Right lobe of liver (tissue), 6 donors: Measurements from ENCODE around the gene ZNF580. TPM values are rescaled to one million over a fixed set of nuclear protein-coding genes. Genes with fewer than 3 reads are reported as not detected.

Experiments used
- ATAC-seq, 4 donors: fragments of 200-7000 bp; cut with Tn5 transposase; one replicate each; pipeline ENCODE4 v1.9.1; 2020; ENCODE audit warnings: mild to moderate bottlenecking in 4 of 4, moderate library complexity in 4 of 4
- DNase-seq, 3 donors: peaks; one replicate each; pipeline ENCODE4 v3.0.0-alpha.2; 2020
- H3K27ac ChIP-seq, 3 donors: fragments of 200-600 bp; one replicate each; pipeline ENCODE4 v1.8.0; 2022
- H3K27me3 ChIP-seq, 2 donors: fragments of 200-600 bp; one replicate each; pipeline ENCODE4 v1.8.0; 2022
- H3K36me3 ChIP-seq, 4 donors: fragments of 200-600 bp; sonication (generic) in 1 of 4; one replicate each; pipeline versions ENCODE4 v1.5.1 to v1.8.0; 2017 to 2022; ENCODE audit warnings: control low read depth in 1 of 4
- H3K4me1 ChIP-seq, 4 donors: fragments of 200-600 bp; sonication (generic) in 1 of 4; one replicate each; pipeline versions ENCODE4 v1.5.1 to v1.8.0; 2017 to 2022; ENCODE audit warnings: control low read depth in 1 of 4
- H3K4me3 ChIP-seq, 3 donors: fragments of 200-600 bp; one replicate each; pipeline ENCODE4 v1.8.0; 2022
- H3K9me3 ChIP-seq, 4 donors: fragments of 200-600 bp; sonication (generic) in 1 of 4; one replicate each; pipeline versions ENCODE4 v1.5.1 to v1.8.0; 2017 to 2022; ENCODE audit warnings: control low read depth in 1 of 4
- CTCF ChIP-seq, 4 donors: fragments of 200-600 bp in 3 of 4; fragments of 450-650 bp in 1 of 4; IDR thresholded peaks; one replicate each; pipeline versions ENCODE4 v1.5.1 to v1.8.0; 2016 to 2022; ENCODE audit warnings: antibody characterized with exemption in 4 of 4, mild to moderate bottlenecking in 2 of 4
- POLR2A ChIP-seq: fragments of 450-650 bp; IDR thresholded peaks from one replicate; pipeline ENCODE4 v1.6.1; 2017; ENCODE audit warnings: antibody characterized with exemption, mild to moderate bottlenecking
- WGBS: methylation state at CpG from one replicate; pipeline ENCODE4 v1.1.6; 2018; ENCODE audit warnings: low coverage, low lambda C conversion rate; ENCODE audit not compliant: insufficient coverage; ENCODE audit errors: missing lambda C conversion rate; 5-methylcytosine and 5-hydroxymethylcytosine counted together
- intact Hi-C, 2 donors: fragments of 100-400 bp; cut with DNase I; formaldehyde crosslinking; loops; one replicate each; pipeline versions ENCODE4 v1.11.2 to v1.14.1; 2022
- long read RNA-seq: library from polyadenylated mRNA; unstranded; transcript quantifications from one replicate; pipeline ENCODE4 v2.0.0, GENCODE V29; 2019
- total RNA-seq, 6 experiments: library from RNA; depleted of rRNA in 2 of 6; stranded (reverse); fragments of >200 nt in 2 of 6; fragmentation: NEBNext Ultra II Directional in 3 of 6; extraction: Animal tissue kit (Norgen Biotek cat#: 25700) in 3 of 6; gene quantifications; one replicate each; pipeline versions ENCODE4 v1.1.0 to v1.2.4, GENCODE V29; 2016 to 2023
- donor health status: DM: no; HTN: yes; CAD: no.
- donor health status: DM: no; HTN: no; CAD: no.
- donor health status: DM: no; HTN: no; CAD: no.
- donor health status: DM: no; HTN: yes; CAD: no.
- donor health status: DM: no; HTN: yes; CAD: no.

Gene ZNF580
- 10 to 100 TPM in 1 of 6 experiments, 1 to 10 TPM in 5; 5.4 to 11.6 (median 6.5) TPM for total RNA-seq
- long read RNA-seq, result 0 reads

GRCh38 chr19:55640577-55641425, at the start of gene ZNF580:
Gene ZNF580, plus strand, starts transcription at chr19:55641002. Its CDS starts 1,507 bp downstream, at chr19:55642509.
- H3K27me3 ChIP-seq, result no peaks in the 10 kb centered on the region
- peak within 1 kb of the TSS; percentile 74 to 85 (median 81) for H3K4me3 ChIP-seq
- ATAC-seq (peak; percentile 57 to 72 (median 64)), DNase-seq (peak; percentile 68 to 72 (median 72))
- H3K27ac ChIP-seq, result peak within 1 kb of the TSS; percentile 67 to 76 (median 73)
- no peaks in the 10 kb centered on the region for H3K9me3 ChIP-seq
- peaks cover 0 to 45% (median 16%) of the 10 kb centered on the region in 4 donors for H3K4me1 ChIP-seq
- TF ChIP-seq CTCF (IDR thresholded peaks at IDR 0.05) (no peak), POLR2A (peak; percentile 9)
- intact Hi-C loops, result no loop called here
- 0% methylated on average over 21 of the region's 89 CpGs for WGBS
- peaks cover 0 to 10% (median 0%) of the 10 kb centered on the region in 4 donors for H3K36me3 ChIP-seq

- Histone ChIP-seq H3K27me3 (no peaks in the 10 kb centered on the region), H3K4me3 (no peak overlapping the region), H3K9me3 (no peaks in the 10 kb centered on the region), H3K36me3 (peaks cover 0 to 5% (median 2%) of the 10 kb centered on the region in 4 donors), H3K4me1 (peaks cover 0 to 4% (median 0%) of the 10 kb centered on the region in 4 donors), H3K27ac (no peak overlapping the region)
- TF ChIP-seq CTCF (IDR thresholded peaks at IDR 0.05) (no peak), POLR2A (no peak)
- 78% methylated on average over 4 of the region's 10 CpGs for WGBS
- DNase-seq, result no peak
- no peak for ATAC-seq
- intact Hi-C loops, result no loop called here
Measured at GRCh38 chr19:55591555-55591954, 49.2 kb upstream of the ZNF580 start.

GRCh38 chr19:55592391-55593090, 48.3 kb upstream of the ZNF580 start:
- intact Hi-C loops, result no loop called here
- Histone ChIP-seq H3K9me3 (no peaks in the 10 kb centered on the region), H3K27ac (no peak overlapping the region), H3K36me3 (peaks cover 0 to 9% (median 2%) of the 10 kb centered on the region in 4 donors), H3K27me3 (no peaks in the 10 kb centered on the region), H3K4me3 (no peak overlapping the region), H3K4me1 (no peaks in the 10 kb centered on the region)
- 100% methylated on average over 2 of the region's 73 CpGs for WGBS
- ATAC-seq (peak in 1 of 4 donors; percentile 7), DNase-seq (no peak)
- no peak for TF ChIP-seq POLR2A
- TF ChIP-seq CTCF (IDR thresholded peaks at IDR 0.05), result no peak

- no peak for ATAC-seq
- TF ChIP-seq CTCF (IDR thresholded peaks at IDR 0.05), result no peak
- TF ChIP-seq POLR2A, result no peak
- 76% methylated on average over 3 of the region's 68 CpGs for WGBS
- Histone ChIP-seq H3K27me3 (no peaks in the 10 kb centered on the region), H3K27ac (no peak overlapping the region), H3K36me3 (peaks cover 0 to 9% (median 2%) of the 10 kb centered on the region in 4 donors), H3K9me3 (no peaks in the 10 kb centered on the region), H3K4me1 (no peaks in the 10 kb centered on the region), H3K4me3 (no peak overlapping the region)
- DNase-seq, result no peak
- intact Hi-C loops, result no loop called here
Measured at GRCh38 chr19:55593096-55593772, 47.6 kb upstream of the ZNF580 start.
